GM19025 (cell line): ENCODE results near the gene AEN.
A peak's percentile ranks its signal among the peaks of the same experiment; 100 is the strongest.

Experiments
- ATAC-seq: cut with Tn5 transposase; IDR thresholded peaks from one replicate; pipeline ENCODE4 v1.9.1; 2021; ENCODE audit warnings: mild to moderate bottlenecking, low read depth, moderate library complexity; ENCODE audit not compliant: unreplicated experiment

Gene AEN

DNA sequence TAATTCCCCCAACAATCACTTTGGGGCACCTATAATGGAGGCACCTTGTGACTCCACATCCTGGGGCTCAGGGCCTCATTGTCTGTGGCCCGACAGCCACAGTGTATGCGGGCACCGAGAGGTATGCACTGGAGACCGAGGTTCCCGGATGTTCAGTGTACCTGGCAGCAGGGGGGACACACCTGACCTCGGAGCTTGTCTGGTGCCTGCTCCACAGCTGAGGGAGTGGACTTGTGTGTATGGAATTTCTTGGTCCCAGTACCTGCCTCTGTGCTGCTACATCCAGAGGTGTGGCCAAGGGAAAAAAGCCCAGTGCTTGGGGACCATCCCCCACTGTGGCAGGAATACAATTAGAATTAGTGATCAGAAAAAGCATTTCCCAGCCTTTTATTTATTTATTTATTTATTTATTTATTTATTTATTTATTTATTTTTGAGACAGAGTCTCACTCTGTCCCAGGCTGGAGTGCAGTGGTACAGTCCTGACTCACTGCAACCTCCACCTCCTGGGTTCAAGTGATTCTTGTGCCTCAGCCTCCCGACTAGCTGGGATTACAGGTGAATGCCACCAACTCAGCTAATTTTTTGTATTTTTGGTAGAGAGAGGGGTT, 8.8 kb upstream of the AEN start:
- ATAC-seq: no peak

- no peak for ATAC-seq
Measured at GRCh38 chr15:88613074-88613944, 7.8 kb upstream of the AEN start.

GRCh38 chr15:88615303-88616107, 5.6 kb upstream of the AEN start:
- ATAC-seq: peak; percentile 83

DNA sequence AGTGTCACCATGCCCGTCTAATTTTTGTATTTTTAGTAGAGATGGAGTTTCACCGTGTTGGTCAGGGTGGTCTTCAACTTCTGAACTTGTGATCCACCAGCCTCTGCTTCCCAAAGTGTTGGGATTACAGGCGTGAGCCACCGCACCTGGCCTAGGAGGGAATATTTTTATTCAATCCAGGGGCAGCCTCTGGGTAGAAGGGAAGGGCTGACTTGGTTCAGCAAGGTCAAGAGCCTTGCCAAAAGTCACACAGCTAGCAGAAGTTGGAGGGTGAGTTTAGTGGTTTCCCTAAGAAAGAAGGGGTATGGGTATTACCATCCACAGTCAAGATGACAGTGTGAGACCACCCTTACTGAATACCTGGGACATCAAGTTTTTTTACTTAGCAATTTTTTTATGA, 4.9 kb upstream of the AEN start:
- no peak for ATAC-seq

DNA sequence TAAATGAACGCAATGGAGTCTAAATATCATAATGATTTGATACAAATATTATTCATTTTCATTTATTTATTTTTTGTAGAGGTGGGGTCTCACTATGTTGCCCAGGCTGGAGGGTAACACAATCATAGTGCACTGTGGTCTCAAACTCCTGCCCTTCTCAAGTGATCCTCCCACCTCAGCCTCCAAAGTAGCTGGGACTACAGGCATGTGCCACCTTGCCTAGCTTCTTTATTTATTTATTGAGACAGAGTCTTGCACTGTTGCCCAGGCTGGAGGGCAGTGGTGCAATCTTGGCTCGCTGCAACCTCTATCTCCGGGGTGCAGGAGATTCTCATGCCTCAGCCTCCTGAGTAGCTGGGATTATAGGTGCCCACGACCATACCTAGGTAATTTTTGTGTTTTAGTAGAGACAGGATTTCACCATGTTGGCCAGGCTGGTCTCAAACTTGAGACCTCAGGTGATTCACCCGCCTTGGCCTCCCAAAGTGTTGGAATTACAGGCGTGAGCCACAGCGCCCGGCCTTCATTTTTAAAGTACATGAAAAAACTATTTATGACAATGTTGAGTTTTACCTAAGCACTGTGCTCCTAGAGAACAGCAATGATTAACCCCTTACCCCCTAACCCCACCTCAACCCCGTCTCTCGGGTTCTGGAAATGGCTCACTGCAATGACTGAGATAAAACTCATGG, 4.0 kb upstream of the AEN start:
- ATAC-seq: no peak

DNA sequence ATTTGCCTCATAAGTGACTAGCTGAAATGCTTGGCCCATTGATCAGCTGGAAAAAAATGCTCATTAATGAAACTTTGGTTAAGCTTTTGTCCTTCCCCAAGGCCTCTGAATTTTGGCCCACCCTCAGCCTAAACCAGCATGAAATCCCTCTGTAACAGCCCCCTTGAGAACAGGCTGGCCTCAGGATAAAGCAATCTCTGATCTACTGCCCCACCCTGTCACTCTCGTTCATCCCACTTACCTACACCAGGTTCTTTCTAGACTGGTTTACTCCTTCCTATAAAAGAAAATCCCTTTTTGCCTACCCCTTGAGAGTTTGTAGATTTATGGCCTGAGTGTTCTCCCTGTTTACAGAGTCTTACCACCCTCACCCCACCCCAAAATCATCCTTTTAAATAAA, 3.4 kb upstream of the AEN start:
- ATAC-seq: no peak

- no peak for ATAC-seq
Measured at GRCh38 chr15:88618686-88619085, 2.5 kb upstream of the AEN start.

DNA sequence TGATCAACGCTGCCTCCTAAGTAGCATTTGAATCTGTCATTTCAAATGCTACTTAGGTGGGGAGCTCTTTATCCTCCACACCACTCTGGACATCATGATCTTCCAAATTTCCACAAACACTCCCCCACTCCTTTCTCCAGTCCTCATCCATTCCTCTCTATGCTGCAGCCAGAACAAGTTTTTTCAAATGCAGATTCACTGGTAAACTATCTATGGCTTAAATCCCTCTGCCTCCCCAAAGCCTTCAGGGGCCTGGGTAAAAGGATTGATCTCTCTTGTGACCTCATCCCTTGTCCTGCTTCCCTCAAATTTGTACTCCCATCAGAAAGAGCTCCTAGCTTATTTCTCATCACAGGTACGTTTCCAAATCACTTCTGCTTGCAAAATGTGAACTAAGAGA, 1.3 kb upstream of the AEN start:
- ATAC-seq: no peak

- peak; percentile 24 for ATAC-seq
Measured at GRCh38 chr15:88621789-88622604, 857 bp downstream of the AEN start.

- no peak for ATAC-seq
Measured at GRCh38 chr15:88622605-88622975, 1.4 kb downstream of the AEN start.

GRCh38 chr15:88623061-88623460, 1.9 kb downstream of the AEN start:
- no peak for ATAC-seq

DNA sequence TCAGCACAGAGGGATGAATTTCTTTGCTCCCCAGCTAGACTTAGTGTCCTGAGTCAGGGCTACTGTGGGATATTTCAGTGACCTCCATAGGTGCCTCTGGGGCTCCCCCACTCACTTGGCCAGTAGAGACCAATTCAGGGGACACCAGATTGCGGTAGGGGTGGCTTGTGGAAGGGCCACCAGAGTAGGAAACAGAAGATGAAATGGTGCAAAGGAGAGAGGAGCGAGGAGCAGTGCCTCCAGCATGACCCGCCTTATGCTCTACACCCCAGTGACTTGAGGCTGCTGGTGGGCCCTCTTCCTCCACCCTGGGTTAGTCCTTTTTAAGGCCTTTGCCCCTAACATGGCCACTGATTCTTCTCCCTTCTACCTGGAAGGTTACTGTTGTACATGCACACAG, 2.5 kb downstream of the AEN start:
- ATAC-seq: no peak

DNA sequence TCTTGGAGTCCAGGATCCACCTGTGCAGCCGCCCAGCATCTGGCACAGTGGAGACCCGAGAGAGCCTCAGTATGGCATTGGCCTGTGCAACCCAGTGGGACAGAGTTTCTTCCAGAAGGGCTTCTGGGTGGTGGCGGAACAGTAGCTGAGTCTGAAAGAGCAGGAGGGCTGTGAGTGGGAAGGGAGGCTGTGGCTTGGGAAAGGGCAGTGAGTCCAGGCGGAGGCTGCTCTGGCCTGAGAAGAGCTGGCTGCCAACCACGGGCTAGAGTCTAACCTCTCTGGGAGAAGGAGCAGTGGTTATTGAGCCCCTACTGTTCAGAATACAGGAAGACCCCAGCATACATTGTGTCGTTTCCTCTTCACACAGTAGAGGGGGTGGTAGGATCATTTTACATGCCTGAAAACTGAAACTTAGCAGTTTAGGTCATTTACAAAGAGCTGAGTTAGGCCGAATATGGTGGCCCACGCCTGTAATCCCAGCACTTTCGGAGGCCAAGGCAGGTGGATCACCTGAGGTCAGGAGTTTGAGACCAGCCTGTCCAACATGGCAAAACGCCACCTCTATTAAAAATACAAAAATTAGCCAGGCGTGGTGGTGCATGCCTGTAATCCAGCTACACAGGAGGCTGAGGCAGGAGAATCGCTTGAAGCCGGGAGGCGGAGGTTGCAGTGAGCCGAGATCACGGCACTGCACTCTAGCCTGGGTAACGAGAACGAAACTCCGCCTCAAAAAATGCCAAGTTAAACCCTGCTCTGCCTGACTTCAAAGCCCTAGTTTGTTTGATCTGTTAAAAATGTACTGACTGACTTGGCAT, 3.2 kb downstream of the AEN start:
- ATAC-seq: no peak

- ATAC-seq: no peak
Measured at GRCh38 chr15:88624971-88625490, 3.9 kb downstream of the AEN start.

- no peak for ATAC-seq
Measured at GRCh38 chr15:88625943-88626741, 5.0 kb downstream of the AEN start.

DNA sequence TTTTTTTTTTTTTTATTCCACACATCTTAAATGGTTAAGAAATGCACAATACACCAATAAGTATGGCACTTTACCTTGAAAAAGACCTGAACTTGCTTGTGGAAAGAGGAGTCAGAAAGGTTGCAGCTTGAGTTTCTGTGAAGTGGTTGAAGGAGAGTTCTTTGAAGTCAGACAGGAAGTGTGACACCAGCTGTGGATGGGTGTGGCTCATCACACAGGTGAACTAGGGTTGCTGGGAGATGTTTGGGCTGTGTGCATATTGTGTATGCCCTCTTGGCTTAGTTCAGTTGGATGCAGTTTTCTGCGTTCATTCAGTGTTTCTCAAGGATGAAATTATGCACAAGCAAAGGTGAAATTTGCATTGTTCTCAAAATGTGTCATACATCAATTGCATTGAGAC, 6.3 kb downstream of the AEN start:
- no peak for ATAC-seq

GRCh38 chr15:88628018-88628654, 7.0 kb downstream of the AEN start:
- ATAC-seq: no peak

GRCh38 chr15:88629071-88629470, 7.9 kb downstream of the AEN start:
- no peak for ATAC-seq
